OCI-LY7 (cell line): Measurements from ENCODE around the gene MAML3. TPM values are rescaled to one million over a fixed set of nuclear protein-coding genes. Genes with fewer than 3 reads are reported as not detected.

Experiments
- BruUV-seq: library from RNA; stranded (reverse); fragments of 400-500 nt; replicated peaks from 2 replicates; lab custom pipeline; 2021; lab: Mats Ljungman, UMichigan
- CTCF ChIA-PET: fragments of 300-600 bp; sonication (Branson Sonifier 250); formaldehyde crosslinking; loops from one replicate; lab custom pipeline; 2022; ENCODE audit warnings: antibody characterized with exemption; ENCODE audit not compliant: unreplicated experiment; lab: Charles Lee
- POLR2A ChIA-PET: fragments of 300-600 bp; sonication (Branson Sonifier 250); formaldehyde crosslinking; loops from one replicate; lab custom pipeline; 2022; ENCODE audit warnings: antibody characterized with exemption; lab: Charles Lee
- DNase-seq: peaks from one replicate; pipeline ENCODE4 v3.0.0-alpha.2; 2015; ENCODE audit warnings: low spot score
- H2AFZ ChIP-seq: fragments of 200-600 bp; sonication (generic), shearing (Covaris generic); 2 replicates; pipeline ENCODE4 v1.6.1; 2014; ENCODE audit warnings: mild to moderate bottlenecking, antibody characterized with exemption, low read length, moderate library complexity
- H3K27ac ChIP-seq: fragments of 200-600 bp; sonication (generic); 2 replicates; pipeline ENCODE4 v1.5.1; 2014; ENCODE audit warnings: mixed run types, low read depth, mild to moderate bottlenecking, moderate library complexity, low read length, inconsistent platforms; ENCODE audit not compliant: poor library complexity, severe bottlenecking
- H3K36me3 ChIP-seq: fragments of 200-600 bp; sonication (generic); 2 replicates; pipeline ENCODE4 v1.6.1; 2014; ENCODE audit warnings: mild to moderate bottlenecking, antibody characterized with exemption, low read length, moderate library complexity, mixed read lengths; ENCODE audit not compliant: insufficient read depth
- H3K4me1 ChIP-seq: fragments of 200-600 bp; sonication (generic); 2 replicates; pipeline ENCODE4 v1.5.1; 2014; ENCODE audit warnings: mild to moderate bottlenecking, low read length; ENCODE audit not compliant: insufficient read depth, poor library complexity, severe bottlenecking
- H3K4me2 ChIP-seq: fragments of 200-600 bp; sonication (generic); 2 replicates; pipeline ENCODE4 v1.6.1; 2014; ENCODE audit warnings: mild to moderate bottlenecking, low read length
- H3K4me3 ChIP-seq: fragments of 200-600 bp; sonication (generic); 2 replicates; pipeline ENCODE4 v1.5.1; 2014; ENCODE audit warnings: mild to moderate bottlenecking, low read depth, low read length; ENCODE audit not compliant: poor library complexity, severe bottlenecking
- H3K79me2 ChIP-seq: fragments of 200-600 bp; sonication (generic); 2 replicates; pipeline ENCODE4 v1.6.1; 2016; ENCODE audit warnings: low read depth, mild to moderate bottlenecking, low read length, moderate library complexity, mixed read lengths; ENCODE audit not compliant: insufficient read depth
- H3K9me2 ChIP-seq: fragments of 200-600 bp; sonication (generic); 2 replicates; pipeline ENCODE4 v1.6.1; 2016; ENCODE audit warnings: mild to moderate bottlenecking, low read length, mixed read lengths; ENCODE audit not compliant: insufficient read depth
- H3K9me3 ChIP-seq: fragments of 200-600 bp; sonication (generic); 2 replicates; pipeline ENCODE4 v1.6.1; 2014; ENCODE audit warnings: mild to moderate bottlenecking, mixed run types, low read length, mixed read lengths
- H4K20me1 ChIP-seq: fragments of 200-600 bp; sonication (generic); 2 replicates; pipeline ENCODE4 v1.6.1; 2014; ENCODE audit warnings: mild to moderate bottlenecking, antibody characterized with exemption, low read length, moderate library complexity, mixed read lengths; ENCODE audit not compliant: insufficient read depth
- EZH2phosphoT487 ChIP-seq: fragments of 200-600 bp; sonication (generic); IDR thresholded peaks from 2 replicates; pipeline ENCODE4 v1.6.1; 2018; ENCODE audit warnings: low read depth, borderline replicate concordance, mild to moderate bottlenecking, mixed run types, antibody characterized with exemption, low read length, moderate library complexity, mixed read lengths
- intact Hi-C: fragments of 100-400 bp; cut with micrococcal nuclease; formaldehyde crosslinking; loops from one replicate; pipeline ENCODE4 v1.10.0; 2022; ENCODE audit not compliant: unreplicated experiment
- total RNA-seq, 2 experiments: library from RNA; depleted of rRNA in 1 of 2; stranded (reverse); fragments of >200 nt in 1 of 2; shearing (Covaris generic) in 1 of 2; gene quantifications; 2 replicates each; pipeline ENCODE4 v1.2.3, GENCODE V29; 2014 to 2022
- TF ChIP-seq, protein P1 (sequence below): fragments of 200-600 bp; sonication (generic); conservative IDR thresholded peaks from 2 replicates; pipeline ENCODE4 v1.5.1; 2014; ENCODE audit warnings: mild to moderate bottlenecking, antibody characterized with exemption, low read length, moderate library complexity, mixed read lengths

Gene MAML3
- total RNA-seq, 2 experiments from 2014 or later, result 0.80 to 1.2 TPM

- Histone ChIP-seq H3K27ac (no peak overlapping the region), H3K36me3 (no peaks in the 10 kb centered on the region), H4K20me1 (no peaks in the 10 kb centered on the region), H3K4me3 (no peak overlapping the region), H3K4me1 (no peaks in the 10 kb centered on the region), H3K9me2 (no peaks in the 10 kb centered on the region), H3K9me3 (no peaks in the 10 kb centered on the region), H2AFZ (no peak overlapping the region), H3K79me2 (no peaks in the 10 kb centered on the region), H3K4me2 (no peak overlapping the region)
- no peak for DNase-seq
- ChIA-PET CTCF (no interaction called here), POLR2A (interaction anchor here (0.7 to 1.0 kb wide), 2 partner anchors 8 to 264 kb away, joined by 3 read pairs; no protein-coding TSS in a partner anchor)
- BruUV-seq, result no TSS peak
- intact Hi-C loops, result no loop called here
- TF ChIP-seq, protein P1, sequence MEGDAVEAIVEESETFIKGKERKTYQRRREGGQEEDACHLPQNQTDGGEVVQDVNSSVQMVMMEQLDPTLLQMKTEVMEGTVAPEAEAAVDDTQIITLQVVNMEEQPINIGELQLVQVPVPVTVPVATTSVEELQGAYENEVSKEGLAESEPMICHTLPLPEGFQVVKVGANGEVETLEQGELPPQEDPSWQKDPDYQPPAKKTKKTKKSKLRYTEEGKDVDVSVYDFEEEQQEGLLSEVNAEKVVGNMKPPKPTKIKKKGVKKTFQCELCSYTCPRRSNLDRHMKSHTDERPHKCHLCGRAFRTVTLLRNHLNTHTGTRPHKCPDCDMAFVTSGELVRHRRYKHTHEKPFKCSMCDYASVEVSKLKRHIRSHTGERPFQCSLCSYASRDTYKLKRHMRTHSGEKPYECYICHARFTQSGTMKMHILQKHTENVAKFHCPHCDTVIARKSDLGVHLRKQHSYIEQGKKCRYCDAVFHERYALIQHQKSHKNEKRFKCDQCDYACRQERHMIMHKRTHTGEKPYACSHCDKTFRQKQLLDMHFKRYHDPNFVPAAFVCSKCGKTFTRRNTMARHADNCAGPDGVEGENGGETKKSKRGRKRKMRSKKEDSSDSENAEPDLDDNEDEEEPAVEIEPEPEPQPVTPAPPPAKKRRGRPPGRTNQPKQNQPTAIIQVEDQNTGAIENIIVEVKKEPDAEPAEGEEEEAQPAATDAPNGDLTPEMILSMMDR, result no peak
- TF ChIP-seq EZH2phosphoT487, result no peak
Observed at GRCh38 chr4:139913995-139914598, 239.9 kb downstream of the MAML3 start.

GRCh38 chr4:139913398-139913990 lies 240.5 kb downstream of the MAML3 start:
- Histone ChIP-seq H3K36me3 (no peaks in the 10 kb centered on the region), H3K9me3 (no peaks in the 10 kb centered on the region), H3K27ac (no peak overlapping the region), H3K9me2 (no peaks in the 10 kb centered on the region), H4K20me1 (no peaks in the 10 kb centered on the region), H3K79me2 (no peaks in the 10 kb centered on the region), H3K4me2 (no peak overlapping the region), H3K4me3 (no peak overlapping the region), H2AFZ (no peak overlapping the region), H3K4me1 (no peaks in the 10 kb centered on the region)
- ChIA-PET POLR2A (no interaction called here), CTCF (no interaction called here)
- no peak for DNase-seq
- no peak for TF ChIP-seq EZH2phosphoT487
- TF ChIP-seq, protein P1, result no peak
- BruUV-seq, result no TSS peak
- intact Hi-C loops, result no loop called here

- Histone ChIP-seq H3K9me2 (no peaks in the 10 kb centered on the region), H3K36me3 (no peaks in the 10 kb centered on the region), H4K20me1 (no peaks in the 10 kb centered on the region), H3K4me1 (no peaks in the 10 kb centered on the region), H3K79me2 (no peaks in the 10 kb centered on the region), H2AFZ (no peak overlapping the region), H3K4me2 (no peak overlapping the region), H3K4me3 (no peak overlapping the region), H3K9me3 (no peaks in the 10 kb centered on the region), H3K27ac (no peak overlapping the region)
- TF ChIP-seq, protein P1, result no peak
- no peak for TF ChIP-seq EZH2phosphoT487
- CTCF ChIA-PET, result no interaction called here
- no TSS peak for BruUV-seq
- no peak for DNase-seq
- POLR2A ChIA-PET, result no interaction called here
- intact Hi-C loops, result no loop called here
Observed at GRCh38 chr4:139912445-139912844, 241.5 kb downstream of the MAML3 start.
